ENCODE results near the gene SCGB2B2.

DNA sequence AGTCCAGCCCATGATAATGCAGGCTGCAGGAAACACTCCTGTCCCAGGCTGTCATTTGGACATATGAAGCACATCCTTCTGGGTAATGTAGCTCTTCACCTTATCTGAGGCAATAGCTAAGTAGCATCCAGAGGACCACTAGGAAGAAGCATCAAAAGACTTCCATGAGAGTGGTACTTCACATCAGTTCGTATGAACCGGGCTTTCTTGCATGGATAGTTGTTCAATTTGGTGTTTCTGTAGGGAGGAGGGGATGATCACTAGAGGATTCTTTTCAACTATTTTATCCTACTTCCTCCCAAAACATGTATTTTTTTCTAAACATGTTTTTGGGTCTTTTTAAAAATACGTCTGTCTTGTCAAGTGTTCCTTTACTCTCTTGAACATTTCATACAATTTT, 13.4 kb upstream of the SCGB2B2 start:
- no peak for TF ChIP-seq GATA2 (CRISPR knock-in tag; IDR thresholded peaks at IDR 0.05)
- no peak for TF ChIP-seq CTCF (IDR thresholded peaks at IDR 0.05)
- no peak for TF ChIP-seq SMC3 (IDR thresholded peaks at IDR 0.05; ENCODE audit: low read depth, low read length)
- TF ChIP-seq, protein P1, sequence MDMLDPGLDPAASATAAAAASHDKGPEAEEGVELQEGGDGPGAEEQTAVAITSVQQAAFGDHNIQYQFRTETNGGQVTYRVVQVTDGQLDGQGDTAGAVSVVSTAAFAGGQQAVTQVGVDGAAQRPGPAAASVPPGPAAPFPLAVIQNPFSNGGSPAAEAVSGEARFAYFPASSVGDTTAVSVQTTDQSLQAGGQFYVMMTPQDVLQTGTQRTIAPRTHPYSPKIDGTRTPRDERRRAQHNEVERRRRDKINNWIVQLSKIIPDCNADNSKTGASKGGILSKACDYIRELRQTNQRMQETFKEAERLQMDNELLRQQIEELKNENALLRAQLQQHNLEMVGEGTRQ (IDR thresholded peaks at IDR 0.05; ENCODE audit: borderline replicate concordance, low read depth, low read length) = no peak
- TF ChIP-seq YY1 (IDR thresholded peaks at IDR 0.05; ENCODE audit: low read depth) = no peak
- TF ChIP-seq TAF1 (IDR thresholded peaks at IDR 0.05; ENCODE audit: borderline replicate concordance, low read depth, low read length) = no peak
- no peak for TF ChIP-seq JUND (IDR thresholded peaks at IDR 0.05)
- TF ChIP-seq RFX5 (IDR thresholded peaks at IDR 0.05; ENCODE audit: low read length) = no peak
- TF ChIP-seq EP300 (IDR thresholded peaks at IDR 0.05; ENCODE audit: borderline replicate concordance in 1 of 2, low read depth in 1 of 2, low read length in 1 of 2) = no peak

Measured in SK-N-SH (cell line).